CD4-positive, alpha-beta T cell treated with Interleukin-17A for 4 hours (primary cell): Measurements from ENCODE around the gene NR3C1.

ENCODE experiments used
- DNase-seq: peaks from one replicate; pipeline ENCODE4 v3.0.0-alpha.2; 2020; ENCODE audit warnings: mixed read lengths

The NR3C1 gene

DNA sequence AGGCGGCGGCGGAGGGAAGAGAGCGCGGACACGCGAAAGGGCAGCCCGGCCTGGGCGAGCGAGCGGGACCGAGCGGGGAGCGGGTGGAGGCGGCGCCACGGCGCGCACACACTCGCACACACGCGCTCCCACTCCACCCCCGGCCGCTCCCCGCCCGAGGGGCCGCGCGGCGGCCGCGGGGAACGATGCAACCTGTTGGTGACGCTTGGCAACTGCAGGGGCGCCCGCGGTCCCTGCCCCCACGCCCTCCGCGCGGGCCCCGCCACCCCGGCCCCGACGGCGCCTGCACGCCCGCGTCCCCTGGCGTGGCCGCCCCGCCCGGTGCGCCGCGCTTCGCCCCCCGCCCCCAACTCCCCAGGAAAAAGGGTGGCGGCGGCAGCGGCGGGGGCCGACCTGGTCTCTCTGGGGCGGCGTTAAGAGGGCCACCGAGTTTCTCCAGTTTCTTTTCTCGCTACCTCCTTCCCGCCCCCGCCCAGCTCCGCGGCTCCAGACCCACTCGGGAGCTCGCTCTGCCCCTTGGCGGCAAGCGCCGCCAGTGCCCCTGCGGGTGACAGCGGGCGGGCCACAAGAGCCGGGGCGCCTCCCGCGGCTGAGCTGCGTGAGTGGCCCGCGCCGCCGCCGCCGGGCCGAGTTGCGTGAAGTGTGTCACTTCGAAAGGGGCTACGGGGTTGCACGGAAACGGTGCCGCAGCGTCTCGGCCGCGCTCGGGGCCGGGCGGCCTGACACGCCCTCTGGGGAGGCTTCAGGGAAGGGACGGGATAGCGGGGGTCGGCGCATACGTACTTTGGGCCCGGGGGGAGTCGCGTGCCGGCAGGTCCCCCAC, at the start of gene NR3C1:
NR3C1 (minus strand) TSS at position 94 of the 823 bp plus-strand sequence. CDS start 2,847 bp downstream, outside the sequence.
- peak; percentile 91 for DNase-seq

DNA sequence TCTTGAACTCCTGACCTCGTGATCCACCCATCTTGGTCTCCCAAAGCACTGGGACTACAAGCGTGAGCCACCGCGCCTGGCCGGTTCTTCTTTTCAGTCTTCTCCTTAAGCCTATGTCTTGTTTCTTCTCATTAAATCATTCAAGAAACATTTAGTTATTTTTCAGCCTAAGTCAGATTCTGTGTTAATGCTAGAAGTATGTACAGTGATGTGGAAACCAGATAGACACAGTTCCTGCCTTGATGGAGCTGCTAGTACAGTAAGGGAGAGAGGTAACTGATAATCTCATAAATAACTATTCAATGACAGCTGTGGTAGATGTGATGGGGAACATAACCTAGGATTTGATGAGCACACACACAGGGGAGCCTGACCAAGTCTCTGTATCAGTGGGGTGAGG, 46.3 kb upstream of the NR3C1 start:
- DNase-seq = no peak

DNA sequence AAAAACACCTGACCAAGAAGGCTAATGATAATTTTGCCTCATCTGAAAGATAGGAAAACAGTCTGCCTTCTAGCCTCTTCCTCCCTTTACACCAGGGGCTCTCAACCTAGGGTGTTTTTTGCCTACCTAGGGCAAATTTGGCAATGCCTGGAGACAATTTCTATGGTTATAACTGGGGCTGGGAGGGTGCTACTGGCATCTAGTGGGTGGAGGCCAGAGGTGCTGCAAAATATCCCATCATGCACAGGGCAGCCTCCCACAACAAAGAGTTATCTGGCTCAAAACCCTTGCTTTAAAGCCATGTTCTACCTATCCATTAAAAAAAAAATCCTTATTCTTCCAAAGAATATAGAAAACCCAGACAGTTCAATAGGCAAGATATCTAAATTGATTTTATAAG, 45.0 kb upstream of the NR3C1 start:
- peak; percentile 27 for DNase-seq

DNA sequence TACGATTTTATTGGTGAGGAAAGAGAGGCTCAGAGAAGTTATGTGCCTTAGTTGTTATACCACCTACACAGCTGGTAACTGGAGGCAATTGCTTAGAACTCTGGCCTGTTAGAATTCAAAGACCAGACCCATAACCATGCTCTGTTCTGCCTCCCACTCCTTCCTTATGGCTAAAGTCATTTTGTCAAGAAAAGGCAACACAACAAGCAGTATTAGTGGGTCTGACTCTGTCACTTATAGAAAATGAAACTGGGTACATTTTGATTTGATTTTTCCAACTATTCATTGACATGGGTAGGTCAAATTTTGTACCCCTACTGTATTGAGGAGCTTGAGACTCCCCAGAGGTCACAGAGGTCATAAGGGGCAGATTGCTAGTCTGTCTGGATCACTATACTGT, 44.5 kb upstream of the NR3C1 start:
- DNase-seq = no peak

DNA sequence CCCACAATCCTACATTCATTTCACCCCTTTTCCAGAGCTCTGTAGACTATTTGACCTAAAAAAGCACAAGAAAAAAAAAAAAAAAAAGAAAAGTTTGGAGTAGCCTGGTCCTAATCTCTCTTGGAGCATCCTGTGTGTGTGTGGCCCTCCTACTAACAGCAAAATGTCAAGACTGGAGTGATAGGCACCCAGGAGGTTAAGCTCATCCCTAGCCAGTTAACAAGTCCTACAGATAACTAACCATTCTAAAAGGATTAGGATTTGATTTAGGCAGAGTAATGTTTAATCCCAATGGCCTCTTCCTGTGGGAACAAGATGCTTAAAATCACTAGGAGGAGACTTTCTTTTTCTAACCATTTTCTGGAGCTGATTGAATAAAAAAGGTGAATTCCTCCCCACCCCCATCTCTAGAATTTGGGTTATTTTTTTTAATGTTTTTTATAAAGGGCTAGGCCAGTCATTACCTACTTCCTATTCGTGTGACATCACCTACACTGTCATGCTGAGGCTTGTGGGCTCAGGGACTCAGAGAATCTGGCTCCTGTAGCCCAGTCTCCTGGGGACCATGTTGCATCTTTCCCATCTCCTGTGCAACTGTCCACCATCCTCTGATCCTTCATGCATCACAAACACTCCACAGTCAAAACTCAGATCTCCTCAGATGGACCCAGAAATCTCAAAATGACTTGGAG, 43.2 kb upstream of the NR3C1 start:
- DNase-seq = no peak

DNA sequence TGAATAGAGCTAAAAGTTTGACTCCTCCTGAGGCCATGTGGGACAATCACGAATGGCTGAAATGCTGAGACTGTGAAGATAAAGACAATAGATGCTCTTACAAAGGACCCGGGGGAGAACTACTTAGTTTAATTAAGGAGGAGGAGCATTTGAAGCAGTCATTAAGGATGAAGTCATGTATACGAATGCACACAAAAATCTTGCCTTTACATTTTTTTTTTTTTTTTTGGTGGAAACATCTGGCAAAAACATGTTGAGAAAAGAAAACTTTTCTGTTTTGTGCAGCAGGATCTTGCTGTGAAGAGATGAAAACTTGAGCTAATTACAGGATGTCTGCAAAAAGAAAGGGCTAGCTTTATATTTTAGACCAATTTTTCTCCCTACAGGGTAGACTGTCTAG, 42.3 kb upstream of the NR3C1 start:
- no peak for DNase-seq

DNA sequence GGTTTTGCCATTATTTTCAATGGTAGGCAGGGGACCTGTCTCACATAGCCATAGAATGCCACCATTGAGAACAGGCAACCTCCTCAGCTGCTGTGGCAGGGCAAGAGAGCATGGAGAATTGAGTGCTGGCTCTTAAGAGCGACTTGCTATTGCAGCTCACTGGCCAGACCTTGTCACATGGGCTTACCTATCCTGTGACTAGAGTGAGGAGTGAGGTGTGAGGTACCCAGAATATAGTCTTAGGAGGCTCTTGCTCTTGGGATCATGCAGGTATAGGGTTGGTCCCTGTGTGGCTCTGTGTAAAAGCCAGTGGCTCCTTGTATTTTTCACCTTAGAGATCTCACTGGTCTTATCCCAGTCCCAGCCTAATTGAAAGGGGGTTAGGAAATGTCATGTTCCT, 39.8 kb upstream of the NR3C1 start:
- DNase-seq = no peak

DNA sequence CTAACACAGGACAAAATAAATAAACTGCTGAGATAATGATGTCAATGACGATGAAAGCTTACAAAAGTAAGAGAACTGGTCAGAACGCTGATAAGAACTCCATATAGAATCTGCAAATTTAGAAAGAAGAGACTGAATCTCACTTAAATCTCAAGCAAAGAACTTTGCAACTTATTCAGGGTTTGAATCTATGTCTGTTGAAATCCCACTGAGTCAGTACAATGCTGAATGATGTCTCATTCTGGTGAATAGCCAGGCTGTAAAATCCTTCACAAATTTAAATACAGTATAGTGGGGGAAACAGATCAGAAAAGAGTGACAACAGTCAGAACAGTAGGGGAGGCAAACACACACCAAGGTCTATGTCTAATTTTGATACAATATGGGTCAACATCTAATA, 38.9 kb upstream of the NR3C1 start:
- DNase-seq = no peak

DNA sequence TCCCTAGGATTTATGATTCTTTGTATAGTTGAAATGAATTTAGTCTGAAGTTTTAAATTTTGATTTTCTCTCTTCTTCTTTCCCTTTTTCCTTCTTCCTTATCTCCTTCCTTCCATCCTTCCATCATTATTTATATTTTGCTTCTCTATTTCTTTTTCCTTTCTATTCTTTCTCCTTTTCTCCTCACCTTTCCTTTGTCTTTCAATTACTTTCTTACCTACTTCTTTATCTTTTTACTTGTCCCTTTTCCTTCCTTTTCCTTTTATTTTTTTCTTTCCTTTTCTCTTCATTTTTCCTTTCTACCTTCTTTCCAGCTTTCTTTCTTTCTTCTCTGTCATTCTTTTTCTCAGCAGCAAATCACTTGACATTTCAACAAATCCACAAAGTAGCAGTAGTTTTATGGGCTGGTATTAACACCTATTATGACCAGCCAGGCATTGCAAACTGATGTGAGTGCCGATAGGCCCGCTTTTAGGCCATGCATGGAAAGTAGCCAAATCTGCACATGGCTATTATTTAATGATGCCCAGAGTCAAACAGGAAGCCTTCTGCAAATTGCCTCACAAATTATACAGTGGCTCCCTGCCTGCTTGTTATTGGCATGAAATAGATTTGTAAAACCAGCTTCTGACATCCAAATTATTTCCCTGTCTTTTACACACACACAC, 37.1 kb upstream of the NR3C1 start:
- DNase-seq = no peak

DNA sequence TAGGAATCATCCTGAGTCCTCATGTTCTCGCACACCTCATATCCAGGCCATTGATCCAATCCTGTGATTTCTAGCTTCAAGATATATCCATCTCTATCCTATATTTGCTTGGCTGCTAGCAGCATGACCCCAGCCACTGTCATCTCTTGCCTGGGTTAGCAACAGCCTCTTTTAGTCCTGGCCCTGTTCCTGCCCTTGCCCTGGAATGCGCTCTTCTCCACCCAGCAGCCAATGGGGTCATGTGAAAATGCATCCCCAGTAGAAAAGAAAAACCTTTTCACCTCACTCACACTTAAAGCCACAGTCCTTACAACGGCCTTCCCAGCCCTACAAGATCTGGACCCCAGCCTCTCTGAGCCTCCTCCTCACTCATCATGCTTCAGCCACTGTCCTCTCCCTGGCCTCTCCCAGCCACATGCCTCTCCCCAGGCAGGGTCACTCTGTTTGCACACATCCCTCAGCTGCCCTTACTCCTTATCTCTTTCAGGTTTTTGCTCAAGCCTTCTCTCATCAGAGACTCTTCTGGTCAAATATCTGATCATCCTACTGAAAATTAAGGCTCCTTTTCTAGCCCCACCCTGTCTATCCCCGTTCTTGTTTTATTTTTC, 34.3 kb upstream of the NR3C1 start:
- no peak for DNase-seq

DNA sequence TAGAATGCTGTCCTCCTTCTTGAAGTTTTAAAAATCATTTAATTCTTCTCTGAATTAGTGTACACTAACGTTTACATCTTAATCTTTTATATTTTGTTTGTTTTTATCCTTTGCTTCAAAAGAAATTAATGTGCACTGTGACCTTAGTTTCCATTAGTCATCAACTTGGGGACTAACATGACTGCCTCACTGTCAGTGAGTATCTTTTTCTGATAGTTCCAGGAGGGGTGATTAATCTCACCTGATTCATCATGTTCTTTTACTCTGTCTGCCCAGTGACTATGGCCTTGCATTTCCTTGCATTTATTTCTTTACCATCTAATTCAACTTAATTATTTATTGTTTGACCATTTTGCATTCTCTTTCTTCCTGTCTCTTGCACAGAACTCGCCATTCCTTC, 33.4 kb upstream of the NR3C1 start:
- DNase-seq = no peak

DNA sequence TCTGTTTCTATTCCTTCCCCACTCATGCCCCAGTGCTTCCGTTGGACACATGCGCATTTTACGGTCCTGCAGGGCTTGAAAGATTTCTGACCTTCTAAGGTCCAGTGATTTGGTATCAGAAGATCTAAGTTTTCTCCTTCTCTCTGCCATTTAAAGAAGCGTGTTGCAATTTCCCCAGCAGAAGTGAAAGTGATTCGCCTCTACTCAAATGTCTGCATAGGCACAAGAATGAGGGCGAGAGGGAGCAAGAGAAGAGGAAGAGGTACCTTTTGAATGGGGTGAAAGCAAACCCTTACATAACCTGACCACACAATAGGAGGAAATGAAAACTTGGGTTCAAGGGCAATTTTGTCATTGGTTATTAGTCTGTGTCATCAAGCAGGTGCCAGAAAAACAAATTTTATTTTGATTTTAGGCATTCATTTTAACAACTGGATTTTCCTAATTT, 31.7 kb upstream of the NR3C1 start:
- peak; percentile 47 for DNase-seq

DNA sequence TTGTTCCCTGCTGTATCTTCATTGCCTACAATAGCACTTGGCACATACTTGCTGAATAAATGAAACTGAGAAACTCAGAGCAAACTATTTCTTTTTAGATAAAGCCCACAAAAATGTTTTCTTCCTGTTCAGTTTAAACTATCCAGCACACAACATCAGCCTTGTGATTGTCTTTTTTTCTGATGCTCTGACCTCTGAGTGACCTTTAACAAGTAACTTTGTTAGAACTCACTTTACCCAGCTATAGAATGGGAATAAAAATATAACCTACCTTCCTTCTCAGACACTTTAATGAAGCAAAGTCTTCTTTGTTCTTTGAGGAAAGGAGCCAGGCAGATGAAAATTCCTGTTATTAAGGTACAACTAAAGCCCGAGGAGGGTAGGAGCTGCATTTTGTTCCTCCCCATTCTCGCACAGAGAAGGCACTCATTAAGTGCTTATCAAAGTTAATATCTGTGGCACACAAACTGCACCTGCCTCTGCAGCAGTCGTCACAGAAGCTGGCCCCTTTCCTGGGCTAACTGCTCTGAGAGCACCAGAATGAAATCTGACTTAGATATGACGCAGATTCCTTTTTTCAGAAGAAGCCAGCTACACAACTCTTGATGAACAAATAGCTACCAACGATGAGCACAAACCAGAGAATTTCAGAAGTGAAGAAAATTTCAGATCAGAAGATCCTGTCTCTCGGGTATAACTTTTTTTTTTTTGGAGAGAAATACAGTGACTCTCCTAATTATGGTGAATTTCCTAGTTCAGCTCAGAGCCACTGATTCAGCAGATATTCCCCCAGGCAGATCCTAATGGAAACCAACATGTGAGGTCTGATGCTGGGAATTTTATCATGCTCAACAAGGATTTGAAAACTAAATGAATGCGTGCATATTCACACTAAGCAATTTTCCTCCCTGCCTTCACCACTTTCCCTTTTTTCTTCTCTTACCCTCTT, 31.0 kb upstream of the NR3C1 start:
- DNase-seq = peak; percentile 66

DNA sequence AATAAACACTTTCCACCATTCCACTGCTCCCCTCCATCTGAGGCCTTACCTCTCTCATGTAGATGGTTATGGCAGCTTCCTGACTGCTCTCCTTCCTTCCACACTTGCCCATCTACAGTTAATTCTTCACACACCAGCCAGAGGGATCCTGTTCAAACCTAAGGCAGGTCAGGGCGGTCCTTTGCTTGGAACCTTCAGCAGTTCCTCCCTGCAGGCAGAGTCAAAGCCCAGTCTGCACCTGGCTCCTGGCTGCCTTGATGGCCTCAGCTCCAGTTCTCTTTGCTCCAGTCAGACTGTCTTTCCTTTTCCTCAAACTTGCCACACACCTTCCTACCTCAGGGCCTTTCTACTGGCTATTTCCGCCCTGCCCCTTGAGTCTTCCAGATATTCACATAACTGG, 30.2 kb upstream of the NR3C1 start:
- peak; percentile 13 for DNase-seq

DNA sequence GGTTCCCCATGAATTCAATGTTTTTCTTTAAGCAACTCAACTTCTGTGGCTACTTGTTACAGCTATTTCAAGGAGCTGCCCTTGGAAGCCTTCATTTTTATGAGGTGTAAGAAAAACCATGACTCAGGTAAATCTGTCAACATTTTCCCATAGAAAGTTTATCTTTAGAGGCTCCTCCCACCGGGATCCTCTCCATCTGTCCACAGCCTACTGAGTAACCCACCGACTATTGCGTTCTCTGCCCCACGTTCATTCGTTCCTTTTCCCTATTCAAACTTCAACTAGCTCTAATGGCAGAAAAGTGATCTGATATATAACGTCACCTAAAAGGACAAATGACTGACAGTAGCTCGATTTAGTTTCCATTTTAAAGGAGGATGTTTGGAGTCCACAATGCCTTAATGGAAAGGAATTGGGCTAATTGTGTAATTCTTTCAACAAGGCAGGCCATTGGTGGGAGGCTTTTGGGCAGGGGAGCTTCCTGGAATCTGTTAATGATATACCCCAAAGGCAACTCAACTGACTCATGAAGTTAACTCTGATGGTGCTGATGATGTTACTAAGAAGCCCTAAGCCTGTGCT, 29.3 kb upstream of the NR3C1 start:
- DNase-seq = no peak

DNA sequence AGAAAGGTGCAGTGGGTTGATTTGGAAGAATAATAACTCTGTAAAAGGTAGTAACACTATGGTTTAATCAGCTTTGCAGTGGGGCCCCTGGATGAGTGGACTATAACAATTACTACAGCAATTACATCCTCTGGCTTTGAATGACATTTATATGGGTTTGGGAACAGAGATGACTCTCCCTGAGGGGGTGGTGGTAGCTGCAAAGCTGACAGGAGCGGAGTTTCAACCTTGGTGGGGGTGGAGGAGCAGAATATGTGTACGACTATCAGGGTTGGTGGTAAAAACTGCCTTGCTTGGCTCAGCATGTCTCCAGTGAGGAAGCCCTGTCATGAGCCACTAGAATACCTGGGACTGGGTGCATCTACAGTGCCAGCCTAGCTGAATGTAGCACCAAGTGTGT, 28.3 kb upstream of the NR3C1 start:
- DNase-seq = no peak

DNA sequence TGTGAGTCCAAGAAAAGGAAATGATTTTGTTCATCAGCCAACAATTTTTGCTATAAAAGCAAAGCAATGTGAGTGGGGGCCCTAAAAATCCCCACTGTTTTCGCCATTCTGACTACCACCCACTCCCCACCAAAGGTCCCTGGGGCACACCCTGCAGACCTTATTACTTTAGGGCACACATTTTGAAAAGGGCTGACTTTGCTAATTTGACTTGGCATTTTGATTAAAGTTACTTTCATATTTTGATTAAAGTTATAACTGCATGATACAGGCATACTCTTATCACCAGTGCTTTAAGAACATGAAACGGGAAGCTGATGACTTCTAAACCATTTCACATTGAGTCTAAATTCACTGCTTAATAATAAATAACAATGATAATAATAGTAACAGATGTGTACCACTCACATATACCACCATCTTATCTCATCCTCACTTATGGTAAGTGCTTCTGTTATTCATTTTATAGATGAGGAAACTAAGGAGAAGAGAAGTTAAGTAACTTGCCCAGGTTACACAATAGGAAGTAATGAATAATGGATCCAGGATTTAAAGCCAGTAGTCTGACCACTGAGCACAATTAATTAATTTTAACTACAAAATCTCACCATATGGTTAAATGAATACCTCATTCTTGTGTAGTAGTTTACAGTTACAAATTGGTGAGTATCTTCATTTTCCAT, 25.4 kb upstream of the NR3C1 start:
- DNase-seq = no peak

DNA sequence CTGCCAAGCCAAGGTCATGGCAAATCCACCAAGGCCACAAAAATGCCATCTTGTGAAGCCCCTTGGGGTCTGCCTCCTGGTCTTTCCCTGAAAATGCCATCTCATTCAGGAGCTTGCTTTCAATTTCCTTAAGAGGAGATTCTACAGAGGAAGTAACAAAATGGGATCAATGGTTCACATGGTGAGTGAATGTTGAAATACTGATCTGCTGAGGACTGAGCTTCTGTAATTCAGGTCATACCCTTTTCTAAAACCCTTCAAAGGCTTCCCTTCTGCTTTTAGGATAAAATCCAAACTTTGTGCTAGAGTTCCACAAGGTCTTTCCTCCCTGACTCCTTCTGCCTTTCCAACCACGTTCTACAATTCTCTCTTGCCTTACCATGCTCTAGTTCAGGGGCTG, 24.7 kb upstream of the NR3C1 start:
- DNase-seq = no peak

DNA sequence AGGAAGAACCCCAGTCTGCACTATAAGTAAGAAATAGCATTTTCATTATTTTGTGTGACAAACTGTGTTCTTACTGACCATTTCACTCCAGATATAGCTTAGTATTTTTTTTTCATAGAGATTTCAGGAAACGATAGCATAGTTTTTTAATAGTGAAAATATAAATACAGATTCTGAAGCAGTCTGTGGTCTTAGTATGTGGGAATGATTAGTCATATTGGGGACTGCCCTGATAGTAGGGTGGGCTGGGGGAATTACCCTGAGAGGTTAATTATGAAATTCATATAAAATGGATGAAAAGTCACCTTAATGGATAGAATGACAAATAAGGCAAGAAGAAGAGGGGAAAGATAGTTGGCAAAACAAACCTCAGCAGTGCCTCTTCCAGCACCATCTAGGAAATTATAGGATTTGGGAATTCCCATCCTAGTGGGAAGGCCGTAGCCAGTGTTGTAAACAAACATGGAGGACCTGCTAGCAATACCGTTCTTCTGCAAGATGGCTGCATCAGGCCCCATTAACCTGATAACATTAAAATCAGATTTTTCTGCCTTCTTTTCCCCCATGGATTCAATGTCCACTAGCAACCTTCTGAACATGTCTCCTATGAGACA, 23.7 kb upstream of the NR3C1 start:
- no peak for DNase-seq

DNA sequence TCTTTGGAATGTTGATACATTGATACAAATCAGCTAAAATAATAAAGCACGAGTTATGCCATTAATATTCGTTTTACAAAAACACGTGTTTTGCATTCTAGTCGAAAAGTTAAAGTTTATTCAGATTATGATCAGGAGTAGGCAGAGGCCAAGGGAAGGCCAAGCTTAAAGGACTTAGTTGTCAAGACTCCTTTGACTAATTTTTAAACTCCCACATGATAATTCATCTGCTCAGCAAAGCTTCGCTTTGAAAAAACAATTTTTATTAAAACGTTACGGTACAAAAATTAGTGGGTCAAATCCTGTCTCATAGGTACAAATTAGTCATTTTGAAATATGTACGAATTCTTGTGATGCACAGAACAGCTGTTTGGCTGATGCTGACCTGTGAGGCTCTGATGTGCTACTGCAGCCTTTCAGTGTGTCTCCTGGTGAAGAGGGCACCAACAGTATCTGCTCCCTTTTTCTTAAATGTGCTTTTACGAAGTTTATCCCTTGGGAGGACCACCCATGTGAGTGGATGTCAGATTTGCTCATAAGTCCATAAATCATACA, 23.0 kb upstream of the NR3C1 start:
- DNase-seq = no peak
